MM.1S (cell line): ENCODE results near the gene MMD.

Experiments used
- DNase-seq: peaks from one replicate; pipeline ENCODE4 v3.0.0-alpha.2; 2015
- H2AFZ ChIP-seq: fragments of 300-600 bp; sonication (generic); 2 replicates; pipeline ENCODE4 v1.6.0; 2016; ENCODE audit warnings: antibody characterized with exemption, low read length
- H3F3A ChIP-seq: fragments of 300-600 bp; sonication (generic); 2 replicates; pipeline ENCODE4 v1.6.1; 2016; ENCODE audit warnings: mild to moderate bottlenecking, antibody characterized with exemption, low read length, moderate library complexity, mixed read lengths; ENCODE audit not compliant: insufficient read depth
- H3K27ac ChIP-seq: fragments of 300-600 bp; sonication (generic); 2 replicates; pipeline ENCODE4 v1.5.1; 2016; ENCODE audit warnings: mild to moderate bottlenecking, low read length
- H3K27me3 ChIP-seq: fragments of 300-600 bp; sonication (generic); replicated peaks from 2 replicates; pipeline ENCODE4 v1.6.0; 2016; ENCODE audit warnings: low read length; ENCODE audit not compliant: insufficient read depth
- H3K36me3 ChIP-seq: fragments of 300-600 bp; sonication (generic); replicated peaks from 2 replicates; pipeline ENCODE4 v1.6.1; 2016; ENCODE audit warnings: mild to moderate bottlenecking, low read length, mixed read lengths; ENCODE audit not compliant: insufficient read depth
- H3K4me1 ChIP-seq: fragments of 300-600 bp; sonication (generic); 2 replicates; pipeline ENCODE4 v1.6.1; 2016; ENCODE audit warnings: low read length, mixed read lengths
- H3K4me2 ChIP-seq: fragments of 300-600 bp; sonication (generic); 2 replicates; pipeline ENCODE4 v1.6.0; 2016; ENCODE audit warnings: low read depth, low read length
- H3K4me3 ChIP-seq: fragments of 300-600 bp; sonication (generic); 2 replicates; pipeline ENCODE4 v1.5.1; 2016; ENCODE audit warnings: low read length, mixed read lengths
- H3K79me2 ChIP-seq: fragments of 300-600 bp; sonication (generic); 2 replicates; pipeline ENCODE4 v1.6.1; 2016; ENCODE audit warnings: mixed run types, low read length, mixed read lengths
- H3K9ac ChIP-seq: fragments of 300-600 bp; sonication (generic); 2 replicates; pipeline ENCODE4 v1.6.1; 2016; ENCODE audit warnings: low read length, mixed read lengths
- H3K9me2 ChIP-seq: fragments of 300-600 bp; sonication (generic); replicated peaks from 2 replicates; pipeline ENCODE4 v1.6.1; 2016; ENCODE audit warnings: mild to moderate bottlenecking, low read length, mixed read lengths; ENCODE audit not compliant: insufficient read depth
- H3K9me3 ChIP-seq: fragments of 300-600 bp; sonication (generic); replicated peaks from 2 replicates; pipeline ENCODE4 v1.6.1; 2016; ENCODE audit warnings: mild to moderate bottlenecking, low read length, mixed read lengths; ENCODE audit not compliant: insufficient read depth
- H4K20me1 ChIP-seq: fragments of 300-600 bp; sonication (generic); 2 replicates; pipeline ENCODE4 v1.6.1; 2016; ENCODE audit warnings: mild to moderate bottlenecking, low read length, moderate library complexity, mixed read lengths; ENCODE audit not compliant: insufficient read depth
- CTCF ChIP-seq: fragments of 300-600 bp; sonication (generic); IDR thresholded peaks from 2 replicates; pipeline ENCODE4 v1.5.1; 2016; ENCODE audit warnings: antibody characterized with exemption, low read length, mixed read lengths
- EZH2 ChIP-seq: fragments of 300-600 bp; sonication (generic); optimal IDR thresholded peaks from 2 replicates; pipeline ENCODE3; 2017; ENCODE audit warnings: low read depth, mild to moderate bottlenecking, antibody characterized with exemption, low read length, mixed read lengths
- EZH2phosphoT487 ChIP-seq: fragments of 300-600 bp; sonication (generic); IDR thresholded peaks from 2 replicates; pipeline ENCODE4 v1.6.1; 2018; ENCODE audit warnings: antibody characterized with exemption, low read length

MMD gene

GRCh38 chr17:55343900-55344513 lies 77.6 kb downstream of the MMD start:
- H3K9me3 ChIP-seq: no peaks in the 10 kb centered on the region
- DNase-seq: no peak
- H3K79me2 ChIP-seq: no peaks in the 10 kb centered on the region
- H3K4me1 ChIP-seq: no peaks in the 10 kb centered on the region
- H3K4me3 ChIP-seq: no peak overlapping the region
- no peaks in the 10 kb centered on the region for H3F3A ChIP-seq
- no peak overlapping the region for H2AFZ ChIP-seq
- H3K4me2 ChIP-seq: no peak overlapping the region
- H3K36me3 ChIP-seq: no peaks in the 10 kb centered on the region
- no peaks in the 10 kb centered on the region for H3K27me3 ChIP-seq
- H3K9ac ChIP-seq: no peak overlapping the region
- no peak for TF ChIP-seq EZH2
- TF ChIP-seq CTCF: no peak
- no peak for TF ChIP-seq EZH2phosphoT487
- no peaks in the 10 kb centered on the region for H4K20me1 ChIP-seq
- H3K9me2 ChIP-seq: no peaks in the 10 kb centered on the region
- H3K27ac ChIP-seq: no peak overlapping the region

- TF ChIP-seq EZH2: no peak
- no peak for TF ChIP-seq CTCF
- TF ChIP-seq EZH2phosphoT487: no peak
- Histone ChIP-seq H2AFZ (no peak overlapping the region), H3K4me1 (no peaks in the 10 kb centered on the region), H3K79me2 (no peaks in the 10 kb centered on the region), H3K9me3 (no peaks in the 10 kb centered on the region), H3K27ac (no peak overlapping the region), H3K9me2 (no peaks in the 10 kb centered on the region), H3K4me2 (no peak overlapping the region), H3K9ac (no peak overlapping the region), H3K36me3 (no peaks in the 10 kb centered on the region), H3K4me3 (no peak overlapping the region), H4K20me1 (no peaks in the 10 kb centered on the region), H3F3A (no peaks in the 10 kb centered on the region), H3K27me3 (no peaks in the 10 kb centered on the region)
- DNase-seq: no peak
Observed at GRCh38 chr17:55342800-55343585, 78.6 kb downstream of the MMD start.
